DMS114 treated with DMSO at 0.1 percent for 48 hours (cell line): Measurements from ENCODE around the gene SEPTIN8.
A peak's percentile ranks its signal among the peaks of the same experiment; 100 is the strongest.

Source experiments
- DNase-seq: peaks from one replicate; lab custom pipeline; 2025; ENCODE audit not compliant: unreplicated experiment; lab: John Stamatoyannopoulos, UW

The SEPTIN8 gene

DNA sequence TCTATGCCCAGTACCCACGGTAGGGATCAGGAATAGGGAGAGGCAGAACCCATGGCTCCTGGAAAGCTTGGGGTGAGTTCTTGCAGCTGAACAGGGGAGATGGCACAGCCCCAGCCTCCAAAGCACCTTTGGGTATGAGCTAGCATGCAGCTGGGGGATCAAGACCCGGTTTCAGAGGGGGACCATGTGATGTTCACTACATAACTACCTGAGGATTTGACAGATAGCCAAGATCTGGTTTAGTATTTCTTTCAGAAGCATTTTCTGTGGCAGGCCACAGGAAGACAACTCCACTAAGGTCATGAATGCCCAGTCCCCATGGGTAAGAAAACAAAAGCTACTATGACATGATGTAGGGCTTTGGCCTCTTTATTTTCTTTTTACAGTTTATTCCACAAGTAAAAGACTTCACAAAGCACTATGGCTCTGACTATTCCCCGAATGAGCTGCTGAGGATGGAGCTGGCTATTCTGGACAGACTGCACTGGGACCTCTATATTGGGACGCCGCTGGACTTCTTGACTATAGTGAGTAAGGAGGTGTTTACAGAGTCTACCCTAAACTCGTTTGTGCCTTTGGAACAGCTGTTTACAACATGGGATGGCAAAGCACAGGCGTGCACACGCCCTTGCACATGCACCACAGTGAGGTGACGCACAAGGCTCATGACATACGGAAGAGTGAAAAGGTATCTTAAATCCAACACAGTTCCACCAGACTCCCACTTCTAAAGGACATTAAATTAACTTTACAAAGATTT is 26.4 kb downstream of the SEPTIN8 start:
- no peak for DNase-seq

DNA sequence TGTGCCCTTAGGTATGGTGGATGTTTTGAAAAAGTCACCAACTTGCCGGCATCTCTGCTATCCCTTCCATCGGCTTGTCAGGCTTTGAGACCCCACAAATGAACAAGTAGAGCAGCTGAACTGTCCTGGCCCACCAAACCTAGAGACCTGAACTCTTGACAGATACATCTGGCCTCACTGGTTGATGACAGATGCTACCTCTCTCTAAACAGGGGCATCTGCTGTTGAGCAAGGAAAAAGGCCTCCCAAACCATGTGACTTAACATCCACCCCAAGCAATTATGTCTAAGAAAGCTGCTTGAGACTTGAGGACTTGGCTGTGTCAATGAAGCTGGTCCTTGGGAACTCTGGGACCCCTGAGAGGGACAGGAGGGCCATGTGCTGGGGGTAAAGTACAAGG is 27.5 kb downstream of the SEPTIN8 start:
- DNase-seq = no peak

DNA sequence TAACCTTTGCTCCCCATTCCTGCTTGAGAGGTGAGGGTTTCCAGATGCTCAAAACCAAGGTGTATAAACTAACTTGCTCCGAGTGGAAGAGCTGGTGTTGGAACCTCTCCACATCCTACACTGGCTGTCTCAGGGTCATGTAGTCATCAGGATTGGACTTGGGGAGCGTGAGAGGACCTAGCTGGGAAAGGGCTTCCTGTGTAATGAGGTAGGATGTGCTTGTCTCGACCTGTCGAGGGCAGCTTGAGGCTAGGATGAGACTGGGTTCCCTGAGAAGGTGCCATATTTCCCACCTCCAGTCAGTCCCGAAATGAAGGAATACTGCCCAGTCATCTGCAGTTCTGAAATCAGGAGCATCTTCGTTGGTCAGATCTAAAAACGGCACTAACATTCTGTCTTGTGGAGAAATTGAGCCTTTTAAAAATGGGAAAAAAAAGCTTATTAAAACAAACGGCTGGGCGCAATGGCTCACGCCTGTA is 28.5 kb downstream of the SEPTIN8 start:
- no peak for DNase-seq

DNA sequence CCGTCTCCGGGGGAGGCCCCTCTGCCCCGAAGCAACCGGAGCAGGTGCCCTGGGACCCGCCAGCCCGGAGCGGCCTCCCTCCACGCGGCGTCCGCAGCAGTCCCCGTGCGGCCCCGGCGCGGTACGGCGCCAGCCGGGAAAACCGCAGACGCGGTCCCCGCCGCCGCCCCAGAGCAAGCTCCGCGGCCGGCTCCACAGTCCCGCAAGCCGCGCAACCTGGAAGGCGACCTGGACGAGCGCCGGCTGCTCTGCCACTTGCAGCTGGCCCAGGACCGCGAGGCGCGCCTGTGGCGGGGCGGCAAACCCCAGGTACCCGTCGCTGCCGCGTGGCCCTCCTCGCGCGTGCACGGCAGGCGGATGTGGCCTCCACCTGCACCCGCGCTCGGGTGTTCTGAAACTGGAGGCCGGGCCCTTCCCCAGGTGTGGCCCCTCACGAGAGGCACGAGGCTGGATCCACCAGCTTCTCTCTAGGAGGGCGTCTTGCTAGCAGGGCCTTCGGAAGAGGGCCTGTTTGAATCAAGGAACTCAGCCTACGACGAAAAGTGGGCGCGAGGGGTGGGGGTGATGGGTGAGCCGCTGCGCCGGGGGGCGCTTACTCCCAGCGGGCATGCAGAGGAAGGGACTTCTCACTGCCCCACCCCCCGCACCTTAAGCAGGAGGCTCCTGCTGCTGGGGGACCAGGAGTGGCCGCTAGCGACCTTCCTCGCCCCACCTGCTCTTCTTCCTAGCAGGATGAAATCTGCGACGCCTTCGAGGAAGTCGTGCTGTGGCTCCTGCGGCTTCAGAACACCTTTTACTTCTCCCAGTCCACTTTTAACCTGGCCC is 29.2 kb downstream of the SEPTIN8 start:
- DNase-seq = no peak

DNA sequence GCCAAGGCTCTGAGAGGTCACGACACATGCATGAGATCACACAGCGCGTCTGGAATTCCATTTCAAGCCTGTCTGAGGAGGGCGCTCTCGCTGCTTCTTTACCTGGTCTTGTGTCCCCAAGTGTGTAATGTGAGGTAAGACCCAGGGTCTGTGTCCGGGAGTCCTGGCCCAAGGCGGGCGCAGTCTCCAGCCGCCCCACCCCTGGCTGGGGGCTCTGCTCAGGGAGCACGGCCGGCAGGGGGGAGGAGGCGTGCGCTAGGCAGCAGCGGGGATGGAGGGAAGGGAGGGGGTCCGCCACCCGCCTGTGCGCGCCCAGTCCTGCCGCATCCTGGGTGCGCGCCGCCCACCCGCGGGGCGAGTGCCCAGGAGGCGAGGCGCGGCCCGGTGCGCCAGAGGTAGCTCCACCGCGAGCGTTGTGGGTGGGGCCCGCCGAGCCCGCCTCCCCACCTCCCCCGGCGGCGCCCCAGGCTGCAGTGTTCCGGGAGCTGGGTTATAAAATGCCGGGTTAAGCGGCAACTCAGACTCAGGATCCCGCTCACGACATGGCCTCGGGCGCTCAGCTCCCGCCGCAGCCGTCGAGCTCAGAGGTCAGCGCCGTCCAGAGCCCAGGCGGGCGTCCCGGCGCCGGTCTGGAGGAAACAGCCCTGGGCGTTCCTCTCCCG is 30.0 kb downstream of the SEPTIN8 start, which contains the start of gene CCNI2:
Gene CCNI2, plus strand, starts transcription at position 473 of the 662 bp plus-strand sequence. Its CDS starts 70 bp downstream, at position 543.
- DNase-seq = no peak

DNA sequence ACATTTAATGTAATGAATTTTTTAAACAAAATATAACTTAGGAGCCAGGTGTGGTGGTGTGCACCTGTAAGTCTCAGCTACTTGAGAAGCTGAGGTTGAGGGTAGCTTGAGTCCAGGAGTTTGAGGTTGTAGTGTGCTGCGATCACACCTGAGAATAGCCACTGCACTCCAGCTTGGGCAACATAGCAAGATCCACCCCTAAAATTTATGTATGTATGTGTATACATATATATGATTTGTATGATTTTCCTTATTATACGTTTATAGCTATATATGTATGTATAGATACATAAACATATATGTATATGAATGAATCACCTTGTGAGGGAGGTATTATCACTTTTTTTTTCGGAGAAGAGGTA is 30.5 kb downstream of the SEPTIN8 start:
- DNase-seq = no peak

DNA sequence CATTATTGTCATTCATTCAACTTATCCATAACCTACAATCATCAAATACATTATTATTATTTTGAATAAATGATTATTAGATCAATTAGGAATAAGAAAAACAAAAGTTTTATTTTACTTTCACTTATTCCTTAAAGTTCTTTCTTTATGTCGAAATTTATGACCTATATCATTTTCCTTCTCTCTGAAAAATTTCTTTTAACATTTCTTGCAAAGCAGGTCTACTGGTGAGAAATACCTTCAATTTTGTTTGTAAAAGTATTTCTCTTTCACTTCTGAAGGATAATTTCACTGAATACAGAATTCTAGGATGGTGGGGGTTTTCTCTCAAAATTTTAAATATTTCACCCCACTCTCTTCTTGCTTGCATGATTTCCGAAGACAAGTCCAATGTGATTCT is 32.4 kb downstream of the SEPTIN8 start:
- DNase-seq = no peak

DNA sequence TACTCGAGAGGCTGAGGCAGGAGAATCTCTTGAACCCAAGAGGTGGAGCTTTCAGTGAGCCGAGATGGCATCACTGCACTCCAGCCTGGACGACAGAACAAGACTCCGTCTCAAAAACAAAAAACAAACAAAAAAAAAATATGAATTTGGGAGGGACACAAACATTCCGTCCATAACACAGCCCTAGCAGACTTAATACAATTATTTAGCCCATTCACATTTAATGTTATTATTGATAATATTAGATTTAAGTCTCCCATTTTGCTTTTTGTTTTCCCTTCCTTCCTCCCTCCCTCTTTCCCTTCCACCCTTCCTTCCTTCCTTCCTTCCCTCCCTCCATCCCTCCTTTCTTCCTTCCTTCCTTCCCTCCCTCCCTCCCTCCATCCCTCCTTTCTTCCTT is 34.4 kb downstream of the SEPTIN8 start:
- DNase-seq = no peak

DNA sequence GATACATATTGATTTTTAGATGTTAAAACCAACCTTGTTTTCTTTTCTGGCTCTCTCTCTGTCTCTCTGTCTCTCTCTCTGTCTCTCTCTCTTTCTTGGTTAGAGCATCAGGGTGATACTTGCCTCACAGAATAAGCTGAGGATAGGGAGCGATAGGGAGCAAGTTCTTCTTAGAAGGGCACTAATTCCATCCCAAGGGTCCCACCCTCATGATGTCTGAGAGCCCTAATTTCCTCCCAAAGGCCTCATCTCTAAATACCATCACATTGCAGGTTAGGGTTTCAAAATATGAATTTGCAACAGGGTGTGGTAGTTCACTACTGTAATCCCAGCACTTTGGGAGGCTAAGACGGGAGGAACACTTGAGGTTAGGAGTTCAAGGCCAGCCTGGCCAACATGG is 34.9 kb downstream of the SEPTIN8 start:
- DNase-seq = no peak

DNA sequence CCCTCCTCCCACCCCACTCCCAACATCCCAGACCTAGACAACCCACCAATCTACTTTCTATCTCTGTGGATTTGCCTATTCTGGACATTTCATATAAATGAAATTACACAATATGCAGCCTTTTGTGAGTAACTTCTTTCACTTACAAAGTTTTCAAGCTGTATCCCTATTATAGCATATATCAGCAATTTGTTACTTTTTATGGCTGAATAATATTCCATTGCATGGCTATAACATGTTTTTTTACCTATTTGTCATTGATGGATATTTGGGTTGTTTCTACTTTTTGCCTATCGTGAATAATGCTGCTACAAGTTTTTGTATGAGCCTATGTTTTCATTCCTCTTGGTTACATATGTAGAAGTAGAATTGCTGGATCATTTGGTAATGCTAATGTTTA is 37.8 kb downstream of the SEPTIN8 start:
- DNase-seq = no peak

DNA sequence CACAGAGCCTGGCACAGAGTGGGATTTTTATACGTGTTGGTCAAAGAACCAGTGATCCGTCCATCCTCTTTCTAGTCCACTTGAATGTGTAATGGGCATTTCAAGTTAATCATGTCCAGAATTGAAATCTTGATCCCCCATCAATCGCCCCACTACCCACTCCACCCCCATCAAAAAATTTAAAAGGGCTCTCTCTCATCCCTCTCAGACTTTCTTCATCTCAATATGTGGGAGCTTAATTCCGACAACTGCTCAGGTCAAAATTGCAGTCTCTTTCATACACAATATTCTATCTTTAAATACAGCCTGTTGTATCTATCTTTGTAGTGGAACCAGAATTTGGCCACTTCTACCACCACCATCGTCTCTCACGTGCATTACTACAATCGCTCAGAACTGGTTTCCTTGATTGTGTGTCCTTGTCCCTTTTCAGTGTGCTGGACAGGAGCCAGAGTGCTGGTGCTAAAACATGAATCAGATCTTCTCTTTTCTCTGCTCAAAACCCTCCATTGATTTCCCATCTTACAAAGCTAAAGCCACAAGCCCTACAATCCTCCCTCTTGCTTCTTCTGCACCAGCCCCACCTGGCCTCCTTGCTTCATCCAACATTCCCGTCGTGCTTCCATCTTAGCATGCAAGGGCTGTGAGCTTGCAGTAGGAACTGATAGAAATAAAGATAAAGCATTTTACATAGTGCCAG is 38.9 kb downstream of the SEPTIN8 start:
- no peak for DNase-seq

DNA sequence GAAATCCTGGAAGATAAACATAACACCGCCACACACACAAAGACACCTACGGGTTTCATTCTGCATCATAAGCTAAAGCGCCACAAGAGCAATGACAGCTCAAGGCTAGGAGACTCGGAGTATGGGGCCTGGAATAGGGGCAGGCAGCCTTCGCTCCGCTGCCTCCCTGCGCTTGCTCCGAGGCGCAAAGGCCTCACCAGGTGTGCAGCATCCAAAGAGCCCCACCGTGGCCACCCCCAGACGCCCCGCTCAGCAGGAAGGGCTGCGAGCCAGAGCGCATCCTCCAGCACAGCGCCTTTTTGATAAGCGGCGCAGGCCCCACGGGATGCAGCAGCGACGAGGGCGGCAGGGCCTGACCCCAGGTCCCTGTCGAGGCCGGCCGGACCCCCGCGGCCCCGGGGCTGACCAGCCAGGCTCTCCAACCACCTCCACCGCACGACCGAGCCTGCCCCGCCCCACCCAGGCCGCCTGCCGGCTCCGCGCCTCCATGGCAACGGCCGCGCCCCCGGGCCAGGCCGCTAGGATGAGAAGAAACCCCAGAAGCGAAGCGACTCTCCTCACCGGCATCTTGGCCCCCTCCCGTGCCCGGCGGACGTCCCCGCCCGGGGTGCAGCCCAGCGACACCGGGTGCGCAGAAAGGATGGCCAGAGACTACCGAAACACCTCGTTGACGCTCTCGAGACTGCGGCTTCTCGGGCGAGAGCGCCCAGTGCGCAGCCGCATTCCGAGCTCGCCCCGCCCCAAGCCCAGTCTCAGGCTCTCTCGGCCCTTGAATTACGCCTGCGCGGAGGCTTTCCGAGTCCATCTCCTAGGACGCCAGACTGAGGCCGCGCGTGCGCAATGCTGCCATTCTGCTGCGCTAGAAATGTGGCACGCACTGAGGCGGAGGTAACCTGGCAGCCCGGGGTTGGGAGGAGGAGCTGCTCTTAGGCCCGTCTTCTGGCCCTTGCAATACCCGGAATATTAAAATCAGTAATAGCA is 39.9 kb downstream of the SEPTIN8 start, which contains the start of gene KIF3A:
Gene KIF3A, minus strand, starts transcription at position 694 of the 981 bp plus-strand sequence. Its CDS starts 127 bp downstream, at position 567.
- DNase-seq = peak; percentile 97

DNA sequence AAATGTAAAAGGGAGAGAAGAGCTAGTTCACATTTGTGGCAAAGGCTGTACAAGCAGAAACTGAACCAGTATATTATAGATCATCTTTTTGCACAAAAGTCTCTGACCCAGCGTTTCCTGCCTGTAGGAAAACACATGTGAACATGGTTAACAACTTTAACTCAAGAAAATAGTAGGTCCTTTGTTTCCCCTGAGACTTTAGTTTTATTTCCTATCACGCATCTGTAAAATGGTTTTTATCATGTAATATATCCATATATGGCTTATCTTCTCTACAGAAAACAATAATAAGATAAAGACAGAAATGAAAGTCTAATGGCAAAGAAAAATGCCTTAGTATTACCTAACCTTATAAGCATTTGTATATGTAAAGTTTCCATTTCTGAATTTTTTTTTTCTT is 42.4 kb downstream of the SEPTIN8 start:
- no peak for DNase-seq

DNA sequence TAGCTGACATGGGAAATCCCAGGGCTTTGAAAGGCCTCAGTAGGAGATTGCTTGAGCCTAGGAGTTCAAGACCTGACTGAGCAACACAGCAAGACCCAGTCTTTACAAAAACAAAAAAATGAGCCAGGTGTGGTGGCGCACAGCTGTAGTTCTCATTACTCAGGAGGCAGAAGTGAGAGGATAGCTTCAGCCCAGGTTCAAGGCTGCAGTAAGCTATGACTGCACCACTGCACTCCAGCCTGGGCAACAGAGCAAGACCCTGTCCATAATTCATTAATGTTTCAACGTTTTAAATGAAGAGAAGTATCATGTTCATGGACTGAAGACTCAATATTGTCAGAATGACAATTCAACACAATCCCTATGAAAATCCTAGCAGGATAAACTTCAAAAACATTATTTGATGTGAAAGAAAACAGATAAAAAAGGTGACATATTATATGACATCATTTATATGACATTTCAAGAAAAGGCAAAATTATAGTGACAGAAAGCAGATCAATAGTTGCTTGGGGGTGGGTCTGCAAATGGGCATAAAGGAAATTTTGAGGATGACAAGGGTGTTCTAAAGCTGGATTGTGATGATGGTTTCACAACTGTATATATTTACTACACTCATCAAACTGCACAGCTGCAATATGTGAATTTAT is 43.4 kb downstream of the SEPTIN8 start:
- no peak for DNase-seq

DNA sequence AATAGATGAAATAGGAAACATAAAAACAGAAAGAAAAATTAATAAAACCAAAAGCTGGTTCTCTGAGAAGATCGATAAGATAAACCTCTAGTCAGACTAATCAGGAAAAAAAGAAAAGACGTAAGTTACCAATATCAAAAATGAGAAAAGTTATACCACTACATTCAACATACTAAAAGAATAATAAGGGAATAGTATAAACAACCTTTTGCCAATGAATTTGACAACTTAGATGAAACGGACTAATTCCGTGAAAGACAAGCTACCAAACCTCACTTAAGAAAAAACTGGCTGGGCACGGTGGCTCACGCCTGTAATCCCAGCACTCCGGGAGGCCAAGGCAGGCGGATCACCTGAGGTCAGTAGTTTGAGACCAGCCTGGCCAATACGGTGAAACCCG is 47.1 kb downstream of the SEPTIN8 start:
- no peak for DNase-seq

DNA sequence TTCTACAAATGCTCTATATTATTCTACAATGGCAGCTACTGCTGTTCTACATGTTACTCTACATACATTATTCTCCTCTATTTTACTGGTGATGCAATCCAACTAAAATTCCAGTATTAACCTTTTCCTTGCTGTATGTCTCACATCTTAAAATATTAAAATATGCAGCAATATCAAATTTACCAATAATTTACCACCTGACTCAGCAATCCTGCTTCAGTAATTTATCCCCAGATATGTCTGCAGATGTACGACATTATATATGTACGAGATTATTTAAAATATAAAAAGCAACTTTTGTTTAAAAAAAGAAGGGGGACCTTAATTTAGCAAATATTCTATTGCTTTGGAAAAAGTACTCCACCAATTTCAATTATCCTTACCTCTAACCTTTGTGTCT is 51.3 kb downstream of the SEPTIN8 start:
- DNase-seq = no peak

DNA sequence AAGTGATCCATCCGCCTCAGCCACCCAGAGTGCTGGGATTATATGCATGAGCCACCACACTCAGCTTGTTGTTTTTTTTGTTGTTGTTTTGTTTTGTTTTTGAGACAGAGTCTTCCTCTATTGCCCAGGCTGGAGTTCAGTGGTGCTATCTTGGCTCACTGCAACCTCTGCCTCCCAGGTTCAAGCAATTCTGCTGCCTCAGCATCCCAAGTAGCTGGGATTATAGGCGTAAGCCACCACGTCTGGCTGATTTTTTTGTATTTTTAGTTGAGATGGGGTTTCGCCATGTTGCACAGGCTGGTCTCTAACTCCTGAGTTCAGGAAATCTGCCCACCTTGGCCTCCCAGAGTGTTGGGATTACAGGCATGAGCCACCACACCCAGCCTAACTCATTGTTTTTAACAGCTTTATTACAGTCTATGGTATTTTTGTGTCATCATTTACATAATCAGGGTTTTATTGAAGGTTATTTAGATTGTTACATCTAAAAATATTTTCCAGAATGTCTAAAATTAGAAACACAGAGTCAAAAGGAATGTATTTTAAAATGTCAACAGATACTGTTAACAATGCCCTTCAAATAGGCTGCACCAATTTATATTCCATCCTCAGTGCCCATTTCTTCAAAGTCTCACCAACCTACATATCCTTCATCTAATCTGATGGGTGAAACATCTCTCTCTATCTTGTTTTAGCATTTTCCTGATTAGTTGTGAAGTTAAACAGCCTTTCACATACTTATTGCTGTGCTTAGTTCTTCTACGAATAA is 58.3 kb downstream of the SEPTIN8 start:
- no peak for DNase-seq

DNA sequence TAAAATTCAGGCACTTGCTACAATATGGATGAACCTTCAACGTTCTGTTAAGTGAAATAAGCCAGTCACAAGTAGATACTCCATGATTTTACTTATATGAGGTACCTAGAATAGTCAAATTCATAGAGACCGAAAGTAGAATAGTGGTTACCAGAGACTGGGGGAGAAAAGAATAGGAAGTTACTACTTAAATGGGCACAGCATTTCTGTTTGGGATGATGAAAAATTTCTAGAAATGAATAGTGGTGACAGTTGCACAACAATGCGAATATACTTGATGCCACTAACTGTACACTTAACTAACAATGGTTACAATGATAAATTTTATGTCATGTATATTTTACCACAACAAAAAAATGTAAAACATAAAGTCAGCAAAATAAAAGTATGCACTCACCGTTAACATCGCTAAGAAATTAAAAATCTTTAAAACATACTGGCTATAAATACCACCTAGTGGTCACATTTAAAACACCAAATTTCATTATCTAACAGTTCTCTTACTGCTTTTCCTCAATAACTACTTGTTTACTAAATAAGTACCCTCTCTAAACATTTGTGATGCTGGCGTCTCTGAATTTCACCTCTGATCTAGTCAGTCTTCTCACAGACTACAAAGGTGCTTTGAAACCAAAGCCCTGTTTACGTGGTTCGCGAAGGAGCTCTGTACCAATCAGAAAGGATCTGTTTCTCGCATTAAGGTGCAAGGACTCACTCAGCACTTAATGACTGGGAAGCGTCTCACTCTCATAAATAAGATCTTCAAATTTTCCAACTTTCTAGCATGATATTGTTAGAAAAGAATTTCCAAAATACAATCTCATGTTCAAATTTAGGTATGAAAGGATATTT is 62.4 kb downstream of the SEPTIN8 start:
- DNase-seq = peak; percentile 36
